ENCODE results near the gene DDB1. TPM values are rescaled to one million over a fixed set of nuclear protein-coding genes. Genes with fewer than 3 reads are reported as not detected.

The DDB1 gene
- total RNA-seq, 2 donors from 2014 or later, result 179 to 253 TPM

- Histone ChIP-seq H3K4me3 (no peak overlapping the region), H3K27ac (no peak overlapping the region), H3K36me3 (no peaks in the 10 kb centered on the region), H3K4me1 (replicated peaks) (peaks cover 4% of the 10 kb centered on the region), H3K27me3 (replicated peaks; ENCODE audit: insufficient read depth) (no peaks in the 10 kb centered on the region), H3K9me3 (no peaks in the 10 kb centered on the region)
- no peak for DNase-seq (ENCODE audit: low spot score)
- 86% methylated on average over 6 of the region's 6 CpGs for WGBS
- intact Hi-C loops (cut with DNase I), result no loop called here
- TF ChIP-seq POLR2A (IDR thresholded peaks at IDR 0.05) (no peak), POLR2AphosphoS5 (IDR thresholded peaks at IDR 0.05) (no peak), CTCF (IDR thresholded peaks at IDR 0.05) (no peak)
Observed at GRCh38 chr11:61359516-61359915, 26.6 kb upstream of the DDB1 start.

GRCh38 chr11:61358566-61358965 is 25.7 kb upstream of the DDB1 start:
- WGBS, result 96% methylated on average over 11 of the region's 11 CpGs
- intact Hi-C loops (cut with DNase I), result no loop called here
- peaks cover 4% of the 10 kb centered on the region for H3K4me1 ChIP-seq (replicated peaks)
- no peaks in the 10 kb centered on the region for H3K27me3 ChIP-seq (replicated peaks; ENCODE audit: insufficient read depth)
- no peak overlapping the region for H3K4me3 ChIP-seq
- DNase-seq (ENCODE audit: low spot score), result no peak
- H3K36me3 ChIP-seq, result no peaks in the 10 kb centered on the region
- TF ChIP-seq POLR2A (IDR thresholded peaks at IDR 0.05) (no peak), CTCF (IDR thresholded peaks at IDR 0.05) (no peak), POLR2AphosphoS5 (IDR thresholded peaks at IDR 0.05) (no peak)
- no peak overlapping the region for H3K27ac ChIP-seq
- H3K9me3 ChIP-seq, result no peaks in the 10 kb centered on the region

GRCh38 chr11:61357894-61358239 is 25.0 kb upstream of the DDB1 start:
- TF ChIP-seq CTCF (IDR thresholded peaks at IDR 0.05) (no peak), POLR2AphosphoS5 (IDR thresholded peaks at IDR 0.05) (no peak), POLR2A (IDR thresholded peaks at IDR 0.05) (no peak)
- 93% methylated on average over 6 of the region's 6 CpGs for WGBS
- no peak for DNase-seq (ENCODE audit: low spot score)
- H3K36me3 ChIP-seq, result peaks cover 0 to 4% of the 10 kb centered on the region in 2 donors
- no peaks in the 10 kb centered on the region for H3K9me3 ChIP-seq
- no peak overlapping the region for H3K27ac ChIP-seq
- H3K4me1 ChIP-seq (replicated peaks), result peaks cover 4% of the 10 kb centered on the region
- no peak overlapping the region for H3K4me3 ChIP-seq
- H3K27me3 ChIP-seq (replicated peaks; ENCODE audit: insufficient read depth), result no peaks in the 10 kb centered on the region
- intact Hi-C loops (cut with DNase I), result no loop called here

- DNase-seq (ENCODE audit: low spot score), result no peak
- H3K36me3 ChIP-seq, result peaks cover 0 to 6% of the 10 kb centered on the region in 2 donors
- no peak overlapping the region for H3K4me3 ChIP-seq
- H3K4me1 ChIP-seq (replicated peaks), result peaks cover 4% of the 10 kb centered on the region
- H3K27ac ChIP-seq, result no peak overlapping the region
- H3K9me3 ChIP-seq, result no peaks in the 10 kb centered on the region
- WGBS, result 87% methylated on average over 9 of the region's 9 CpGs
- no peak for TF ChIP-seq CTCF (IDR thresholded peaks at IDR 0.05)
- TF ChIP-seq POLR2AphosphoS5 (IDR thresholded peaks at IDR 0.05), result no peak
- intact Hi-C loops (cut with DNase I), result no loop called here
- H3K27me3 ChIP-seq (replicated peaks; ENCODE audit: insufficient read depth), result no peaks in the 10 kb centered on the region
Observed at GRCh38 chr11:61357233-61357893, 24.5 kb upstream of the DDB1 start.

- Histone ChIP-seq H3K9me3 (no peaks in the 10 kb centered on the region), H3K27me3 (replicated peaks; ENCODE audit: insufficient read depth) (no peaks in the 10 kb centered on the region), H3K4me1 (replicated peaks) (peaks cover 4% of the 10 kb centered on the region), H3K27ac (no peak overlapping the region), H3K36me3 (peaks cover 0 to 6% of the 10 kb centered on the region in 2 donors), H3K4me3 (no peak overlapping the region)
- no peak for DNase-seq (ENCODE audit: low spot score)
- intact Hi-C loops (cut with DNase I), result no loop called here
- 95% methylated on average over 4 of the region's 4 CpGs for WGBS
- TF ChIP-seq CTCF (IDR thresholded peaks at IDR 0.05) (no peak), POLR2AphosphoS5 (IDR thresholded peaks at IDR 0.05) (no peak), POLR2A (IDR thresholded peaks at IDR 0.05) (no peak)
Observed at GRCh38 chr11:61356706-61357105, 23.8 kb upstream of the DDB1 start.
